Ovary (tissue), 9 donors: ENCODE data around the gene FOXN4. TPM values are rescaled to one million over a fixed set of nuclear protein-coding genes. Genes with fewer than 3 reads are reported as not detected.

Source experiments
- DNase-seq, 5 donors: peaks; one replicate each; pipeline ENCODE4 v3.0.0-alpha.2; 2019 to 2020
- H3K27ac ChIP-seq, 2 donors: fragments of 200-600 bp; one replicate each; pipeline versions ENCODE4 v1.5.1 to v1.8.0; 2019 to 2022
- H3K27me3 ChIP-seq: fragments of 200-600 bp; one replicate; pipeline ENCODE4 v1.8.0; 2022
- H3K36me3 ChIP-seq: fragments of 200-600 bp; sonication (generic); one replicate; pipeline ENCODE4 v1.5.1; 2019
- H3K4me1 ChIP-seq: one replicate; pipeline ENCODE4 v1.8.1; 2013; ENCODE audit warnings: mild to moderate bottlenecking, moderate library complexity; ENCODE audit not compliant: insufficient read depth
- H3K4me3 ChIP-seq: fragments of 200-600 bp; sonication (generic); one replicate; pipeline ENCODE4 v1.5.1; 2017
- H3K9me3 ChIP-seq, 2 donors: fragments of 200-600 bp in 1 of 2; sonication (generic) in 1 of 2; one replicate each; pipeline versions ENCODE4 v1.5.1 to v1.8.1; 2013 to 2019; ENCODE audit warnings: mild to moderate bottlenecking in 1 of 2, moderate library complexity in 1 of 2
- CTCF ChIP-seq, 3 donors: fragments of 450-650 bp in 2 of 3; fragments of 200-600 bp in 1 of 3; IDR thresholded peaks; one replicate each; pipeline versions ENCODE4 v1.5.1 to v1.8.0; 2016 to 2022; ENCODE audit warnings: antibody characterized with exemption in 3 of 3, mild to moderate bottlenecking in 1 of 3
- EP300 ChIP-seq: sonication (generic); formaldehyde crosslinking; IDR thresholded peaks from one replicate; pipeline ENCODE4 v1.6.1; 2017; ENCODE audit warnings: antibody characterized with exemption
- POLR2A ChIP-seq: fragments of 450-650 bp; IDR thresholded peaks from one replicate; pipeline ENCODE4 v1.6.1; 2017; ENCODE audit warnings: antibody characterized with exemption, mild to moderate bottlenecking, moderate library complexity
- WGBS, 3 donors: extraction: QIAGEN DNeasy Blood & Tissue Kit in 1 of 3; methylation state at CpG; one replicate each; pipeline versions ENCODE4 v1.1.5 to v1.1.7; 2013 to 2017; 5-methylcytosine and 5-hydroxymethylcytosine counted together
- intact Hi-C, 4 donors: fragments of 100-400 bp; cut with DNase I; formaldehyde crosslinking; loops; one replicate each; pipeline versions ENCODE4 v1.11.0 to v1.15.1; 2022 to 2023
- polyA plus RNA-seq, 2 donors: library from polyadenylated mRNA; stranded (reverse); fragments of 200-250 nt in 1 of 2; fragments of 350-450 nt in 1 of 2; fragmentation: Illumina TruSeq in 1 of 2; extraction: RNeasy Lipid Tissue Mini Kit (QIAGEN cat#74804) in 1 of 2; gene quantifications; one replicate each; pipeline ENCODE4 v1.2.3, GENCODE V29; 2013 to 2014
- total RNA-seq, 7 donors: library from RNA; depleted of rRNA in 2 of 7; stranded (reverse); fragments of >200 nt in 2 of 7; fragmentation: NEBNext Ultra II Directional in 3 of 7; extraction: Animal tissue kit (Norgen Biotek cat#: 25700) in 3 of 7; gene quantifications; one replicate each; pipeline versions ENCODE4 v1.1.0 to v1.2.4, GENCODE V29; 2016 to 2023
- donor health status: DM: no; HTN: no; CAD: no; lungs with moderate emphysema.
- donor health status: DM: no; HTN: no; CAD: no.
- donor health status: Bipolar disorder and iron deficiency.
- donor health status: DM: yes; HTN: yes; CAD: no.
- donor health status: DM: no; HTN: no; CAD: no.
- donor health status: DM: yes; HTN: yes; CAD: no.

FOXN4 gene
- total and polyA plus RNA-seq, 9 donors = 0.05 to 0.80 (median 0.20) TPM; not detected in 6

GRCh38 chr12:109296431-109296830 is 12.7 kb downstream of the FOXN4 start:
- Histone ChIP-seq H3K4me3 (no peak overlapping the region), H3K27me3 (no peaks in the 10 kb centered on the region), H3K36me3 (no peaks in the 10 kb centered on the region), H3K9me3 (no peaks in the 10 kb centered on the region), H3K4me1 (peaks cover under 1% of the 10 kb centered on the region), H3K27ac (no peak overlapping the region)
- no peak for DNase-seq
- intact Hi-C loops = no loop called here
- no peak for TF ChIP-seq POLR2A
- no peak for TF ChIP-seq EP300
- no peak for TF ChIP-seq CTCF (IDR thresholded peaks at IDR 0.05)
- 74 to 82% (median 77%) methylated on average over 3 of the region's 3 CpGs for WGBS, 3 donors

GRCh38 chr12:109295764-109296425 is 13.2 kb downstream of the FOXN4 start:
- no peak overlapping the region for H3K4me3 ChIP-seq
- H3K36me3 ChIP-seq = no peaks in the 10 kb centered on the region
- H3K27ac ChIP-seq = no peak overlapping the region
- H3K27me3 ChIP-seq = no peaks in the 10 kb centered on the region
- H3K4me1 ChIP-seq = peaks cover 3% of the 10 kb centered on the region
- TF ChIP-seq EP300 (no peak), POLR2A (no peak), CTCF (IDR thresholded peaks at IDR 0.05) (no peak)
- H3K9me3 ChIP-seq = no peaks in the 10 kb centered on the region
- intact Hi-C loops = no loop called here
- no peak for DNase-seq
- 76 to 81% (median 80%) methylated on average over 13 of the region's 13 CpGs for WGBS, 3 donors

- no peak for DNase-seq
- Histone ChIP-seq H3K4me3 (no peak overlapping the region), H3K9me3 (no peaks in the 10 kb centered on the region), H3K27ac (no peak overlapping the region), H3K36me3 (no peaks in the 10 kb centered on the region), H3K4me1 (peaks cover 3% of the 10 kb centered on the region), H3K27me3 (no peaks in the 10 kb centered on the region)
- no peak for TF ChIP-seq POLR2A
- TF ChIP-seq CTCF (IDR thresholded peaks at IDR 0.05) = no peak
- no peak for TF ChIP-seq EP300
- WGBS, 3 donors = 71 to 82% (median 77%) methylated on average over 5 of the region's 5 CpGs
- intact Hi-C loops = no loop called here
Observed at GRCh38 chr12:109294286-109294796, 14.7 kb downstream of the FOXN4 start.

GRCh38 chr12:109293106-109293505 is 16.0 kb downstream of the FOXN4 start:
- DNase-seq = no peak
- no peaks in the 10 kb centered on the region for H3K27me3 ChIP-seq
- intact Hi-C loops = no loop called here
- no peaks in the 10 kb centered on the region for H3K9me3 ChIP-seq
- TF ChIP-seq CTCF (IDR thresholded peaks at IDR 0.05) (no peak), POLR2A (no peak), EP300 (no peak)
- no peaks in the 10 kb centered on the region for H3K36me3 ChIP-seq
- no peak overlapping the region for H3K4me3 ChIP-seq
- peaks cover 3% of the 10 kb centered on the region for H3K4me1 ChIP-seq
- no peak overlapping the region for H3K27ac ChIP-seq
- WGBS, 3 donors = 64 to 86% (median 82%) methylated on average over 3 of the region's 3 CpGs
